Epithelial cell of proximal tubule (primary cell): ENCODE data around the gene ASB18. TPM values are rescaled to one million over a fixed set of nuclear protein-coding genes. Genes with fewer than 3 reads are reported as not detected.
A peak's percentile ranks its signal among the peaks of the same experiment; 100 is the strongest.

Experiments used
- DNase-seq: peaks from one replicate; pipeline ENCODE4 v3.0.0-alpha.2; 2011; ENCODE audit warnings: low read depth
- H3K4me3 ChIP-seq: 2 replicates; pipeline ENCODE4 v1.5.1; 2011; ENCODE audit warnings: low read depth, mild to moderate bottlenecking, low read length
- total RNA-seq: library from RNA; depleted of rRNA; stranded (reverse); fragments of >200 nt; gene quantifications from 2 replicates; pipeline ENCODE4 v1.2.3, GENCODE V29; 2015
- TF ChIP-seq, protein P1 (sequence below): conservative IDR thresholded peaks from 2 replicates; pipeline ENCODE4 v1.5.1; 2012; ENCODE audit warnings: low read depth, mild to moderate bottlenecking, low read length

The ASB18 gene
- total RNA-seq, 1 donor from 2014 or later = not detected

DNA sequence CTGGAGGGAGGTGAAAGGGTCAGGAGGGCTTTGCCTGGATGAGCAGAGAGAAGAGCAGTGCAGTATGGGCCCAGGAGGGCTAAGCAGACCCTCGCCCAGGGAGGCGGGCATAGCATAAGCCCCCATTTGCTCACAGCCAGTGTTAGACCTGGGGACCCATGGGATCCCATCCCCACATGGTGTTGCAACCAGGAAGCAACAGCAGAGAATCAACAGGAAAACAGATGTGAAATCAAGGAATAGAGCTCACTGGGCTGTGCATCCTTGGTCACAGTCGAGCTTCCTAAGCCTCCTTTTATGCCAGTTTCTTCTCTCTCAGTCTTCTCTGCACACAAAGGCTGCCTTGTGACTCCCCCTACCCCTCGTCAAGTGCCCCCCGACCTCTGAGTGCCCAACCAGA lies 19.9 kb downstream of the ASB18 start:
- TF ChIP-seq, protein P1, sequence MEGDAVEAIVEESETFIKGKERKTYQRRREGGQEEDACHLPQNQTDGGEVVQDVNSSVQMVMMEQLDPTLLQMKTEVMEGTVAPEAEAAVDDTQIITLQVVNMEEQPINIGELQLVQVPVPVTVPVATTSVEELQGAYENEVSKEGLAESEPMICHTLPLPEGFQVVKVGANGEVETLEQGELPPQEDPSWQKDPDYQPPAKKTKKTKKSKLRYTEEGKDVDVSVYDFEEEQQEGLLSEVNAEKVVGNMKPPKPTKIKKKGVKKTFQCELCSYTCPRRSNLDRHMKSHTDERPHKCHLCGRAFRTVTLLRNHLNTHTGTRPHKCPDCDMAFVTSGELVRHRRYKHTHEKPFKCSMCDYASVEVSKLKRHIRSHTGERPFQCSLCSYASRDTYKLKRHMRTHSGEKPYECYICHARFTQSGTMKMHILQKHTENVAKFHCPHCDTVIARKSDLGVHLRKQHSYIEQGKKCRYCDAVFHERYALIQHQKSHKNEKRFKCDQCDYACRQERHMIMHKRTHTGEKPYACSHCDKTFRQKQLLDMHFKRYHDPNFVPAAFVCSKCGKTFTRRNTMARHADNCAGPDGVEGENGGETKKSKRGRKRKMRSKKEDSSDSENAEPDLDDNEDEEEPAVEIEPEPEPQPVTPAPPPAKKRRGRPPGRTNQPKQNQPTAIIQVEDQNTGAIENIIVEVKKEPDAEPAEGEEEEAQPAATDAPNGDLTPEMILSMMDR = no peak
- no peak for DNase-seq
- no peak overlapping the region for H3K4me3 ChIP-seq

- TF ChIP-seq, protein P1 = no peak
- no peak for DNase-seq
- H3K4me3 ChIP-seq = no peak overlapping the region
Observed at GRCh38 chr2:236242057-236242495, 22.1 kb downstream of the ASB18 start.

DNA sequence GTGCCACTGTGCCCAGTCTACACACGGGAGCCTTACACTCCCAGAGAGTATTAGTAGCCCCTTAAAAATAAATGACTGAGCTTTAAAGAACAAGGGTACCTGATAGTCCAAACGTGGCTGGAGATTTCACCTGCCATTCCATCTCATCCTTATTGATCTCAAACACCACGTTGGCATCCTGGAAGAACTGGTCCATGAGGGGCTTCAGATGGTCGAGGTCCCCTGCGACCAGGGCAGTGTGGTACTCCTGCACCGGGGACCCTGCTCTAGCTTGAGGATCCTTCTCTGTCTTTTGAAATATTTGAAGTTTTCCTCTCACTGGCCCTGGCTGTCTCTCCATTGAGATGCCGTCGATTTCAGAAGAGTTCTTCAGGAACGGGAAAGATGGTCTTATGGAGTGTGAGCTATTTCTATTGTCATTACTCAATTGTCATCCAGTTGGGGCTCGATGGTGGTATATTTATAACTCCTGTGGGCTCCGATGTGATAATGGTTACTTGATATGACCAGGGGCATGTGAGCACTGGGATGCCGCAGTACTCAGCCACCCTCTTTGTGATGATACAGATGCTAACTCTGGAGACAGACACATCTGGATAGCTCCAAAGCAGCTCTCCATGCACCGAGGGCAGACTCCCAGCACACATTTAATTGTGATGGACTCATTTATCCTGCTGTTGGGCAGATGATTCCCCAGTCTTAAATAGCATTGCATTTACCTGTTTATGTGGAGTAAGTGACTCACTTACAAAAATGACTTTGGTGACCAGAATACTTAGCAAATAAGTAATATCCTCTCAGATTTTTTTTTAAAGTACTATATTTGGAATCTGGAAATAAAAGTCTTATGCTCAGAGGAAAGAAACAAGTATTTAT lies 22.8 kb downstream of the ASB18 start:
- DNase-seq = no peak
- no peak overlapping the region for H3K4me3 ChIP-seq
- TF ChIP-seq, protein P1 = no peak

DNA sequence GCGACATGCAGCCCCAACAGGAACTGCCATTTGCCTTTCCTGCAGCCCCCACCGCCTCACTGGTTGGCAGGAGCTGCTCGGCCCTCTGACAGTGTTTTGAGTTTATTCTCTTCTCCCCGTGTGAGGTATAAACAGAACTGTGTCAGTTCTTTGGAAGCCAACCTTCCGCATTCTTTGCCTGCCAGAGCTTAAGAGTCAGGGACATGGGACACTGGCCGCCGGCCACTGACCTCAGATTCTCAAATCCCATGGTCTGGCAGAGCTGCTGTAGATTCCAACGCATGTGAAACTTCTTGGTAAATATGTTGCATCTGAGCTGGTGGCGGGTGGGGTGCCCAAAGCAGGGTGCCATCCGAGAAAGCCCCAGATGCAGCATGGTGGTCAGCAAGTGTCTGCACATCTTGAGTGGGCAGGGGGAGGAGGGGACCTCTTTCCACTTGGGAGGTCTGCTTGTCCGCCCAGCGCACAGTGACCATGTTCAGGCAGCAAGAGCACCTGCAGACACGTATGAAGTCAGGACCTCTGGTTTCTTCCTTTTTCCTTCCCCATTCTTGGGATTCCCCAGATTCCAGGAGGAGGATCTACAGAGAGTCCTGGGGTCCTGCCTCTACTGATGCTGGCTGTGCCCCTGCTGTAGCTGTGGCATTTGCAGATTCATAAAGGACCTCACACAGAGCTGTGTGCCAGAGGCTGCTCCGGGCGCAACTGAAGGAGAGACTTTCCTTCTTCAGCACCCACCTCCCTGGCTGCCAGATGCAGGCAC lies 23.8 kb downstream of the ASB18 start:
- TF ChIP-seq, protein P1 = no peak
- DNase-seq = peak; percentile 4
- H3K4me3 ChIP-seq = no peak overlapping the region

GRCh38 chr2:236239276-236240065 lies 24.7 kb downstream of the ASB18 start:
- no peak for DNase-seq
- H3K4me3 ChIP-seq = no peak overlapping the region
- TF ChIP-seq, protein P1 = no peak

DNA sequence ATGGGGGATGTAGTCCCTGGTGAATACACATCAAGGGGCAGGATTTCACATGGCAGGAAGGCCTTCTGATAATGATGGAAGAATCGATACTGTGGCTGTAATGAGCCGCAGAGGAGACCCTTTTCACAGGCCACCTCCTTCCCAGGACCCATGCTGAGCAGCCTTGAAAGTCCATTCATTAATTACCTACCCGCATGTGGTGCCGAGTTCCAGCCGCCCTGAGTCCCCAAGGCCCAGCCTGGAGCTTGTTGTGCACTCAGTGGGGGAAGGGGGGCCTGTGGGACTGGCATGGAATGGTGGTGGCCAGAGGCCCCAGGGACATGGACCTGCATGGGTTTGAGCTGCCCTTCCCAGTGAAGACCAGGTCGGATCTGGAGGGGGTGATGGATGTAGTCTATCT lies 25.5 kb downstream of the ASB18 start:
- DNase-seq = no peak
- no peak overlapping the region for H3K4me3 ChIP-seq
- TF ChIP-seq, protein P1 = no peak
